ENCODE data around the gene SMPD2. TPM values are rescaled to one million over a fixed set of nuclear protein-coding genes. Genes with fewer than 3 reads are reported as not detected.

SMPD2 gene
- total RNA-seq, 3 donors from 2014 or later = 13.4 to 24.8 (median 22.7) TPM

DNA sequence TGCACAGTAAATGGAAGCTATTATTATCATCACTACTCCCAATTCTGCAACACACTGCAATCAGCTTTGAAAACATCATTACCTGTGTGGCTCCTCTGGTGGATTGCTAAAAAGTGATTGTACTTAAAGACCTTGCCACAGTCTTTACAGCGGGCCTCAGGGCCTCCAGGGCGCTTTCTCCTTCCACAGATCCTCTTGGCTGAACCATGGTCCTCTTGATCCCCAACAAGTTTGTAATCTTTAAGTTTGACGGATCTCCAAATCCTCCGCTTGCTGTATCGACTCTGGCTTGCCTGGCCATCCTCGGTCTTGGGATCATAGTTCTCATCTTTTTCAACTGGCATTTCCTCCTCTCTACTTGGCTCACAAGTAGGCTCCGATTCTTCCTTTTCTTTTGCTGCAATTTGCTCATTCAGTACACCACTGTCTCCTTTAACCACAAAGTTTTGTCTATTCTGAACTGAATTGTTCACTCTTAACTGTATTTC, 40.5 kb downstream of the SMPD2 start:
- ATAC-seq = no peak
- Histone ChIP-seq H3K9me3 (no peaks in the 10 kb centered on the region), H3K4me3 (no peak overlapping the region), H3K36me3 (ENCODE audit: low read depth) (no peaks in the 10 kb centered on the region), H3K4me1 (ENCODE audit: low read depth) (peaks cover 46% of the 10 kb centered on the region)
- intact Hi-C loops (cut with DNase I, micrococcal nuclease) = no loop called here
- TF ChIP-seq, protein P1, sequence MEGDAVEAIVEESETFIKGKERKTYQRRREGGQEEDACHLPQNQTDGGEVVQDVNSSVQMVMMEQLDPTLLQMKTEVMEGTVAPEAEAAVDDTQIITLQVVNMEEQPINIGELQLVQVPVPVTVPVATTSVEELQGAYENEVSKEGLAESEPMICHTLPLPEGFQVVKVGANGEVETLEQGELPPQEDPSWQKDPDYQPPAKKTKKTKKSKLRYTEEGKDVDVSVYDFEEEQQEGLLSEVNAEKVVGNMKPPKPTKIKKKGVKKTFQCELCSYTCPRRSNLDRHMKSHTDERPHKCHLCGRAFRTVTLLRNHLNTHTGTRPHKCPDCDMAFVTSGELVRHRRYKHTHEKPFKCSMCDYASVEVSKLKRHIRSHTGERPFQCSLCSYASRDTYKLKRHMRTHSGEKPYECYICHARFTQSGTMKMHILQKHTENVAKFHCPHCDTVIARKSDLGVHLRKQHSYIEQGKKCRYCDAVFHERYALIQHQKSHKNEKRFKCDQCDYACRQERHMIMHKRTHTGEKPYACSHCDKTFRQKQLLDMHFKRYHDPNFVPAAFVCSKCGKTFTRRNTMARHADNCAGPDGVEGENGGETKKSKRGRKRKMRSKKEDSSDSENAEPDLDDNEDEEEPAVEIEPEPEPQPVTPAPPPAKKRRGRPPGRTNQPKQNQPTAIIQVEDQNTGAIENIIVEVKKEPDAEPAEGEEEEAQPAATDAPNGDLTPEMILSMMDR (IDR thresholded peaks at IDR 0.05) = no peak
- no peak for DNase-seq

- Histone ChIP-seq H3K36me3 (ENCODE audit: low read depth) (no peaks in the 10 kb centered on the region), H3K4me1 (ENCODE audit: low read depth) (peaks cover 38% of the 10 kb centered on the region), H3K9me3 (no peaks in the 10 kb centered on the region), H3K4me3 (peak within 1 kb of the TSS; percentile 91)
- DNase-seq (peak; percentile 92 to 95 (median 94)), ATAC-seq (peak; percentile 90)
- intact Hi-C loops (cut with DNase I, micrococcal nuclease) = no loop called here
- TF ChIP-seq, protein P1 (IDR thresholded peaks at IDR 0.05) = no peak
Observed at GRCh38 chr6:109482905-109483734, 42.6 kb downstream of the SMPD2 start, which contains the start of gene ZBTB24. TSS of gene ZBTB24 (minus strand) at chr6:109483219. CDS start at chr6:109482026, 1,193 bp downstream.

DNA sequence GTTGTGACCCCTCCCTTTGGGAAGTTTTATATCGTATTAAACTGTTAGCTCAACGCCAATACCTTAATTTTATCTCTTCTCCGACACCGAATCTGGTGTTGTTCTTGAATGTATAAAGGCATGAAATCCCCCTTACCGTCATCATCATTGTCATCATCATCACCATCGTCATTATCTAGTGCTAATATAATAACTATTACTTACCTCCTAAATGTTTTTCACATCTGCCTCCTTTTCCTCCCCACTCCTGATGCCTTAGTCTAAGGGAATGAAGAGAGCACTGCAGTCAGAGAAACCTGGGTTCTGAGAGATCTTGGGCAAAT, 43.2 kb downstream of the SMPD2 start:
- Histone ChIP-seq H3K4me1 (ENCODE audit: low read depth) (peaks cover 32% of the 10 kb centered on the region), H3K36me3 (ENCODE audit: low read depth) (no peaks in the 10 kb centered on the region), H3K4me3 (no peak overlapping the region), H3K9me3 (no peaks in the 10 kb centered on the region)
- TF ChIP-seq, protein P1 (IDR thresholded peaks at IDR 0.05) = no peak
- no peak for DNase-seq
- intact Hi-C loops (cut with DNase I, micrococcal nuclease) = no loop called here
- ATAC-seq = no peak

DNA sequence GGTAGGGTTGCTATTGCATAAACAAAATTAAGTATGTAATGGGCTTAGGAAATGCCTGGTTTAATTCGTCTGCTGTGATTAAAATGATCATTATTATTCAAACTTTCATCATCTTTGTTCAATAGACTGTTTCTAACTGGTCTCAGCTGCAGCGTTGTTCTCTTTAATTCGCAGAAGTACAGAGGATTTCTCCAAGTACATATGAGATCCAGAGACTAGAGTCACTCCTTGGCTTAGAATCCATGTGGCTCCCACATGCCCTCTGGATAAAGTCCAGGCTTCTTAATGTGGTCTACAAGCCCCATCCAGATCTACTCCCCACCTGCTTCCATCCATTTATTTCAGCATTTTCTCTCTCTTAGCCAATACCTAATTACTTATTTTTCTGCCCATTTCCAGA, 43.6 kb downstream of the SMPD2 start:
- no peaks in the 10 kb centered on the region for H3K36me3 ChIP-seq (ENCODE audit: low read depth)
- intact Hi-C loops (cut with DNase I, micrococcal nuclease) = no loop called here
- H3K4me3 ChIP-seq = no peak overlapping the region
- DNase-seq (no peak), ATAC-seq (no peak)
- peaks cover 30% of the 10 kb centered on the region for H3K4me1 ChIP-seq (ENCODE audit: low read depth)
- TF ChIP-seq, protein P1 (IDR thresholded peaks at IDR 0.05) = no peak
- no peaks in the 10 kb centered on the region for H3K9me3 ChIP-seq

GRCh38 chr6:109485266-109485935, 44.9 kb downstream of the SMPD2 start:
- H3K4me3 ChIP-seq = no peak overlapping the region
- intact Hi-C loops (cut with DNase I, micrococcal nuclease) = no loop called here
- TF ChIP-seq, protein P1 (IDR thresholded peaks at IDR 0.05) = no peak
- no peaks in the 10 kb centered on the region for H3K9me3 ChIP-seq
- peaks cover 17% of the 10 kb centered on the region for H3K4me1 ChIP-seq (ENCODE audit: low read depth)
- ATAC-seq (no peak), DNase-seq (no peak)
- H3K36me3 ChIP-seq (ENCODE audit: low read depth) = no peaks in the 10 kb centered on the region
